ENCODE measurements around the gene ROBO2.

ROBO2 gene

DNA sequence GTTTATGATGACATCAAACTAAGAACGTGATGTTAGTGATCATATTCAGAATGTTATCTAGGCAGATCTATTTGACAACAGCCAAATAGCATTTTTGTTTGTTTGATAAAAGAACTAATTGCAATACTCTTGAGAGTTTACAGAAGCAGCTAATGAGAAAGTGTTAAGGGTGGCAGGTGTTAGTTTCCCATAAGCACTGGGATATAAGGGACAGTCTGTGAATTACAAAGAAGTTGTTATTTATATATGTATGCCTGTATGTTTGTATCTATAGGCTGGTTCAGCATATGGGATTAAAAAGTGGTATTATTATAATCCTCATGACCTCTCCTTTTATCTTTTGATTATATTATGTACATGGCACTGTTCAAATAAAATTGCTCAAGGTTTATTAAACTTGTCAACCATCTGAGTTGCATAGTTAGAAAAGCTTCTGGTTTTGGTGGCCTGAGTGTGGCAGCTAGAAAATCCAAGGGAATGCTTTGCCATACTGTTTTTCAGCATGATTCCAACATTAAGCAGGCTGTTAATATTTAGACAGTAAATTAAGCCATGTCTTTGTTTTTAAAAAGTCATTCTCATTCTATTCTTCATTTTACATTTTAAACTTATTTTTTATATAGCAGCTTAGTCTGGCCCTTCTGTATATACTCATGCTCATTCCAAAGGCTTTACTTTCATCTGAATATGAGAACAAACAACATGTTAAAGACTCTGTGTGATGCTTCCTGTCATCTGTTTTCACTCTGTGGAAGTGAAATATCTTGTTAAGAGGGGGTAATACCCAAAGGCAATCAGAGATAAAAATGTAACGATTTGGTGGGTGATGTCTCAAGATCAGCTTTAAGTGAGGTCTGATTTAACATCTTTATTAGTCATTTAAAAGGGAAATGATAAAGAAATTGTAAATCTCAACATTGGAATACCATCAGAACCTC is 13.1 kb downstream of the ROBO2 start:
- TF ChIP-seq, protein P1, sequence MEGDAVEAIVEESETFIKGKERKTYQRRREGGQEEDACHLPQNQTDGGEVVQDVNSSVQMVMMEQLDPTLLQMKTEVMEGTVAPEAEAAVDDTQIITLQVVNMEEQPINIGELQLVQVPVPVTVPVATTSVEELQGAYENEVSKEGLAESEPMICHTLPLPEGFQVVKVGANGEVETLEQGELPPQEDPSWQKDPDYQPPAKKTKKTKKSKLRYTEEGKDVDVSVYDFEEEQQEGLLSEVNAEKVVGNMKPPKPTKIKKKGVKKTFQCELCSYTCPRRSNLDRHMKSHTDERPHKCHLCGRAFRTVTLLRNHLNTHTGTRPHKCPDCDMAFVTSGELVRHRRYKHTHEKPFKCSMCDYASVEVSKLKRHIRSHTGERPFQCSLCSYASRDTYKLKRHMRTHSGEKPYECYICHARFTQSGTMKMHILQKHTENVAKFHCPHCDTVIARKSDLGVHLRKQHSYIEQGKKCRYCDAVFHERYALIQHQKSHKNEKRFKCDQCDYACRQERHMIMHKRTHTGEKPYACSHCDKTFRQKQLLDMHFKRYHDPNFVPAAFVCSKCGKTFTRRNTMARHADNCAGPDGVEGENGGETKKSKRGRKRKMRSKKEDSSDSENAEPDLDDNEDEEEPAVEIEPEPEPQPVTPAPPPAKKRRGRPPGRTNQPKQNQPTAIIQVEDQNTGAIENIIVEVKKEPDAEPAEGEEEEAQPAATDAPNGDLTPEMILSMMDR (IDR thresholded peaks at IDR 0.05) = no peak

DNA sequence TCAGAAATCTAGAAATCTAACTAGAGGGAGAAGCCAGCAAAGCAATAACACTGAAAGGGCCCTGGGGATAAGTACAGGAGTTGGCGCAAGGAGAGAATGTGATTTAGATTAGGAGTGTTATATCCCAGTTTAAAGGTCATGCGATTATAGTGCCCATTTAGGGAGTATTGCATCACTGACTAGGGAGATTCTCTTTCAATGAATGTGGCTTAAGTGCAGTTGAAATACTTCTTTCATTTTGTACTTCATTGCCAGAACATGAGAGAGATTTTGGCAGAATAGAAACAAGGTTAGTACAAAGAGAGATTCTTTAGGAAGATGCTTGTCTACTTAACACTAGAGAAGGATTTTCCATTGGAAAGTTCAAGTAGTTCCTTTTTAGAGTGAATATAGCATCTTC is 13.9 kb downstream of the ROBO2 start:
- TF ChIP-seq, protein P1 (IDR thresholded peaks at IDR 0.05) = no peak

DNA sequence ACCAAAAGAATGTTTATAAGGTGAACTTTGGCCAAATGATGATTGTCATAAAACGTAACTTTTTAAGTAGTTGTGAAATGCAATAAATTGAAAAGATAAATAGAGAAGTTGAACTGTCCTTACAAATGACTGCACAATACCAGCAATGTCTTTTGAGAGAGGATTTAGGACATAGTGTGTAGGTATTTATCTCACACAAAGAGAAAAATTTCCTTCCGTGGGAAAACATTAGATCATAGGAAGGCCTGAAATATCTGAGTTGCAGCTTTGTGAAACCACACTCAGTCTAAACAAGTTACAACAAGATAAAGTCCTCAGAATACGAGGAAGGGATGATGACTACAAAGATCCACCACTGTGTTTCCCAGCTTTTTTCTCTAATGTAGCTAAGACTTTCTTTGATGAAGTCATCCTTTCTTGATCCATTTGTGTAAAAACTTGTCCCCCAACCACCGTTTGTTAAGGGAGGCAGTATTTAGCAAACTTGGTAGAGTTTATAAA is 16.0 kb downstream of the ROBO2 start:
- TF ChIP-seq, protein P1 (IDR thresholded peaks at IDR 0.05) = no peak

DNA sequence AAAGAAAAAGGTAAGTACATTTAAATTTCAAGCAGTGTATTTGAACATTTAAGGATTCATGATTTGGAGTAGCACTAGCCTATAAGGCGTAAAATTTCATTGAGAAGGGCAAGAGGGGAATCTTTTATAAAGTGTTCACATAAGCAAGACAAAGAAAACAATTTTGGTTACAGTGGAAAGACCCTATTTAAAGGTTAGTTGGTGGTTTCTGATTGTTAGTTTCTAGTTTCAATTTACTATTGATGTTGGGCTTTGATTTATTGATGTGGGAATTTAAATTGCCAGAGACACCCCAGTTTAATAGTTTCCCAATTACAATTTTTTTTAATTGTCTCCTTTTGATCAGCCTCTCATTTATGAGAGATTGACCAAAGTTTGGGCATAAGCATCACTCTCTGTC is 19.5 kb downstream of the ROBO2 start:
- TF ChIP-seq, protein P1 (IDR thresholded peaks at IDR 0.05) = no peak

GRCh38 chr3:77063423-77063822 is 23.5 kb downstream of the ROBO2 start:
- TF ChIP-seq, protein P1 (IDR thresholded peaks at IDR 0.05) = no peak

- TF ChIP-seq, protein P1 (IDR thresholded peaks at IDR 0.05) = no peak
These were observed 25.9 kb downstream of the ROBO2 start for GRCh38 chr3:77065750-77066149.

GRCh38 chr3:77066829-77067228 is 26.9 kb downstream of the ROBO2 start:
- TF ChIP-seq, protein P1 (IDR thresholded peaks at IDR 0.05) = no peak
